Measurements from ENCODE around the gene HCN2.

The HCN2 gene

GRCh38 chr19:633786-634639, 44.3 kb downstream of the HCN2 start:
- no peak for DNase-seq

GRCh38 chr19:634975-635652, 45.4 kb downstream of the HCN2 start:
- DNase-seq = no peak

- DNase-seq = no peak
Observed at GRCh38 chr19:638906-639252, 49.2 kb downstream of the HCN2 start.

GRCh38 chr19:639253-640160, 49.8 kb downstream of the HCN2 start, which contains the start of gene FGF22:
TSS of gene FGF22 (plus strand) at chr19:639879. CDS start at chr19:639926, 47 bp downstream.
- DNase-seq = peak; percentile 38 to 95 (median 88)

- DNase-seq = no peak
Observed at GRCh38 chr19:640161-640558, 50.5 kb downstream of the HCN2 start.

GRCh38 chr19:640606-641189, 51.0 kb downstream of the HCN2 start:
- DNase-seq = no peak

- DNase-seq = no peak
Observed at GRCh38 chr19:641702-642101, 52.0 kb downstream of the HCN2 start.

GRCh38 chr19:642767-643727, 53.4 kb downstream of the HCN2 start:
- DNase-seq = no peak

- DNase-seq = no peak
Observed at GRCh38 chr19:643736-644135, 54.1 kb downstream of the HCN2 start.

GRCh38 chr19:644363-644762, 54.7 kb downstream of the HCN2 start:
- no peak for DNase-seq

- DNase-seq = no peak
Observed at GRCh38 chr19:644789-645188, 55.1 kb downstream of the HCN2 start.

GRCh38 chr19:645912-646778, 56.5 kb downstream of the HCN2 start:
- DNase-seq = no peak

- no peak for DNase-seq
Observed at GRCh38 chr19:646779-647565, 57.3 kb downstream of the HCN2 start.

- no peak for DNase-seq
Observed at GRCh38 chr19:647566-648284, 58.0 kb downstream of the HCN2 start.

- no peak for DNase-seq
Observed at GRCh38 chr19:648305-648704, 58.6 kb downstream of the HCN2 start.

GRCh38 chr19:648904-649801, 59.5 kb downstream of the HCN2 start:
- no peak for DNase-seq

Measured in anterior cingulate cortex (tissue), 58 donors.